Activated CD8-positive, alpha-beta memory T cell treated with anti-CD3 and anti-CD28 coated beads, Interleukin-2, amount 10 ng/mL, durations not matched to agents 7 days and 5 days (primary cell): ENCODE data around the gene HDAC10. TPM values are rescaled to one million over a fixed set of nuclear protein-coding genes. Genes with fewer than 3 reads are reported as not detected.

ENCODE experiments used
- ATAC-seq: fragments of 150-1000 bp; cut with Tn5 transposase; one replicate; pipeline ENCODE4 v1.10.0; 2021; ENCODE audit warnings: moderate library complexity
- CTCF ChIA-PET: fragments of 350-600 bp; sonication (Branson Sonifier 250); formaldehyde crosslinking; loops from one replicate; lab custom pipeline; 2021; ENCODE audit warnings: antibody characterized with exemption; lab: Charles Lee
- DNase-seq: peaks from one replicate; pipeline ENCODE4 v3.0.0-alpha.2; 2020
- H3K27ac Mint-ChIP-seq: one replicate; pipeline ENCODE4 v1.8.0; 2021; ENCODE audit warnings: mild to moderate bottlenecking, mixed read lengths
- H3K27me3 Mint-ChIP-seq: one replicate; pipeline ENCODE4 v1.8.0; 2021; ENCODE audit warnings: mixed read lengths
- H3K36me3 Mint-ChIP-seq: one replicate; pipeline ENCODE4 v1.8.0; 2021; ENCODE audit warnings: mild to moderate bottlenecking, mixed read lengths
- H3K4me1 Mint-ChIP-seq: one replicate; pipeline ENCODE4 v1.8.0; 2021; ENCODE audit warnings: mixed read lengths
- H3K4me3 Mint-ChIP-seq: one replicate; pipeline ENCODE4 v1.8.0; 2021; ENCODE audit warnings: mild to moderate bottlenecking, moderate library complexity, mixed read lengths
- H3K9me3 Mint-ChIP-seq: one replicate; pipeline ENCODE4 v1.8.0; 2022; ENCODE audit warnings: low read depth, mixed read lengths
- total RNA-seq, 2 experiments: library from RNA; stranded (reverse); gene quantifications; one replicate each; pipeline ENCODE4 v1.2.3, GENCODE V29; 2021

HDAC10 gene
- total RNA-seq, 2 experiments from 2014 or later, result 75.2 to 96.3 TPM

DNA sequence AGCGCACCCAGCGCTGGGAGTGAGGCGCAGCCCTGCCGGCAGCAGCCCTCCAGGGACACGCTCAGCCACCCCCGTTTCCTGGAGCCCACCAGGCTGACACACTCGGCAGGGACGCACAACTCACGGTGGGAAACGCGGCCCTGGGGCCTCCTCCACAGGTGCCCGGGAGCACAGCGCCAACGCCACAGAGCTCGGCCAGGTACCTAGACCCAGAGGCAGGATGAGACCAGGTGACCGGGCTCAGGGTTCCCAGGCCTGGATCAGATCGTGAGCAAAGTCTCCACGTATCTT is 24.2 kb downstream of the HDAC10 start:
- Mint-ChIP-seq H3K27ac (no peak overlapping the region), H3K36me3 (peaks cover 9% of the 10 kb centered on the region), H3K4me3 (no peak overlapping the region), H3K27me3 (no peaks in the 10 kb centered on the region), H3K9me3 (no peaks in the 10 kb centered on the region), H3K4me1 (no peaks in the 10 kb centered on the region)
- DNase-seq (no peak), ATAC-seq (no peak)
- CTCF ChIA-PET, result no interaction called here

DNA sequence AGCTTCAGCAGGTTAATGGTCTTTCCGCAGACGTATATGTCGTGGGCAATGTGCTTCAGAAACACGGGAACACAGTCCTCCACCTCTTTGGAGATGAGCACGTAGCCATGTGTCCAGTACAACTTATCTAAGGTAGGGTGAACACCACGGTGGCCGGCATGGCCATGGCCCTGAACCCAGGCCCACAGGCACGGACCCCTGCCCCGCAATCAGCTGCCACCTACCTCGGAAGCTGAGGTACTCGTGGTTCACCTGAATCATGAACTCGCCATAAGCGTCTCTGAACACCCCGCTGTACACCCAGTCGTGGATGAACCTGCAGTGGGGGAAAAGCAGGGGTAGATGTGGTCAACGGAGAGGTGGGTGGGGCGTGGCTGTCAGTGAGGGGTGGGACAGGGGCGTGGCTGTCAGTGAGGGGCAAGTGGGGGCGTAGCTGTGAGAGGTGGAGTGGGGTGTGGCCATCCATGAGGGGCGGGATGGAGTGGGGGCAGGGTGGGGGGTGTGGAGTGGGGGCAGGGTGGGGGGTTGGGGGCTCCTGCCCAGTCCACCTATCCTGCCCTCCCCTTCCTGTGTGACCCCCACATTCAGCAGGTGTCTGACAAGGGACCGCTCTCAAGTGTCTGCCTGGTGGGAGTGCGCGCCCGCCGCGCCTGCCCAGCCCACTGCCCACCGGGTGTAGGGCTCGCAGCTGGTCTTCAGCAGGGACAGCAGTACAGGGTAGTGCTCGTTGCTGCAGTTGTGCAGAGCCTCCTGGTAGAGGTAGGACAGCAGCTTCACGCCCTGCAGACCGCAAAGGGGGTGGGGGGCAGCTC is 24.8 kb downstream of the HDAC10 start:
- H3K27me3 Mint-ChIP-seq, result no peaks in the 10 kb centered on the region
- H3K27ac Mint-ChIP-seq, result no peak overlapping the region
- H3K36me3 Mint-ChIP-seq, result peaks cover 9% of the 10 kb centered on the region
- H3K4me1 Mint-ChIP-seq, result no peaks in the 10 kb centered on the region
- DNase-seq, result no peak
- CTCF ChIA-PET, result no interaction called here
- no peak overlapping the region for H3K4me3 Mint-ChIP-seq
- H3K9me3 Mint-ChIP-seq, result no peaks in the 10 kb centered on the region
- no peak for ATAC-seq

- no peak for DNase-seq
- CTCF ChIA-PET, result no interaction called here
- Mint-ChIP-seq H3K4me1 (no peaks in the 10 kb centered on the region), H3K9me3 (no peaks in the 10 kb centered on the region), H3K4me3 (no peak overlapping the region), H3K36me3 (peaks cover 15% of the 10 kb centered on the region), H3K27ac (no peak overlapping the region), H3K27me3 (no peaks in the 10 kb centered on the region)
- no peak for ATAC-seq
Observed at GRCh38 chr22:50225200-50225969, 25.7 kb downstream of the HDAC10 start.

- ATAC-seq (no peak), DNase-seq (no peak)
- Mint-ChIP-seq H3K27ac (peak overlapping the region; percentile 9), H3K9me3 (no peaks in the 10 kb centered on the region), H3K4me3 (no peak overlapping the region), H3K27me3 (no peaks in the 10 kb centered on the region), H3K36me3 (peaks cover 15% of the 10 kb centered on the region), H3K4me1 (no peaks in the 10 kb centered on the region)
- CTCF ChIA-PET, result interaction anchor here (2.0 kb wide), 1 partner anchor 17 kb away, joined by 5 read pairs; no protein-coding TSS in a partner anchor
Observed at GRCh38 chr22:50224071-50224470, 27.0 kb downstream of the HDAC10 start.

DNA sequence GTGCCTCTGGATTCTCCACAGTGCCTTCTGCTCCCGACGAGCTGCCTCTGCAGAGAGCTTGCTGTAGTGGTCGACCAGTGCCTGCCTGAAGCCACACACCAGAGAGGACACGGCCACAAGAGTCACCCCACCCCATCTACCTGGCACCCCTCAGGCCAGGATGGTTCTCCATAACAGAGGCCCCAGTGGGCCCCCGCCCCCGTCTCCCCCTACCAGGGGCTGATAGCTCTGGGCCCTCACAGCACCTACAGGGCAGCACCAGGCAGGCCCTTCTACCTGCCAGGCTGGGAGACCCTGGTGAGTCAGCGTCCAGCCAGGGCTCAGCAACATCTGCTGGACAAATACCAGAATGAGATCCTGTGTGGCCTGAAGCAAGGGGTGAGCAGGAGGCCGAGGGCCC is 28.6 kb downstream of the HDAC10 start:
- H3K27me3 Mint-ChIP-seq, result no peaks in the 10 kb centered on the region

GRCh38 chr22:50221410-50222300 is 29.4 kb downstream of the HDAC10 start:
- DNase-seq (no peak), ATAC-seq (no peak)
- no peak overlapping the region for H3K27ac Mint-ChIP-seq
- H3K4me3 Mint-ChIP-seq, result no peak overlapping the region
- H3K9me3 Mint-ChIP-seq, result no peaks in the 10 kb centered on the region
- CTCF ChIA-PET, result no interaction called here
- H3K36me3 Mint-ChIP-seq, result peaks cover 17% of the 10 kb centered on the region
- no peaks in the 10 kb centered on the region for H3K4me1 Mint-ChIP-seq
- H3K27me3 Mint-ChIP-seq, result no peaks in the 10 kb centered on the region

More for the DNA sequence above, 28.6 kb downstream of the HDAC10 start:
- no peak for ATAC-seq
- CTCF ChIA-PET, result interaction anchor here (2.0 kb wide), 1 partner anchor 19 kb away, joined by 5 read pairs; no protein-coding TSS in a partner anchor
- no peaks in the 10 kb centered on the region for H3K4me1 Mint-ChIP-seq
- H3K27ac Mint-ChIP-seq, result no peak overlapping the region
- H3K36me3 Mint-ChIP-seq, result peaks cover 16% of the 10 kb centered on the region
- H3K4me3 Mint-ChIP-seq, result no peak overlapping the region
- no peaks in the 10 kb centered on the region for H3K9me3 Mint-ChIP-seq
- no peak for DNase-seq

DNA sequence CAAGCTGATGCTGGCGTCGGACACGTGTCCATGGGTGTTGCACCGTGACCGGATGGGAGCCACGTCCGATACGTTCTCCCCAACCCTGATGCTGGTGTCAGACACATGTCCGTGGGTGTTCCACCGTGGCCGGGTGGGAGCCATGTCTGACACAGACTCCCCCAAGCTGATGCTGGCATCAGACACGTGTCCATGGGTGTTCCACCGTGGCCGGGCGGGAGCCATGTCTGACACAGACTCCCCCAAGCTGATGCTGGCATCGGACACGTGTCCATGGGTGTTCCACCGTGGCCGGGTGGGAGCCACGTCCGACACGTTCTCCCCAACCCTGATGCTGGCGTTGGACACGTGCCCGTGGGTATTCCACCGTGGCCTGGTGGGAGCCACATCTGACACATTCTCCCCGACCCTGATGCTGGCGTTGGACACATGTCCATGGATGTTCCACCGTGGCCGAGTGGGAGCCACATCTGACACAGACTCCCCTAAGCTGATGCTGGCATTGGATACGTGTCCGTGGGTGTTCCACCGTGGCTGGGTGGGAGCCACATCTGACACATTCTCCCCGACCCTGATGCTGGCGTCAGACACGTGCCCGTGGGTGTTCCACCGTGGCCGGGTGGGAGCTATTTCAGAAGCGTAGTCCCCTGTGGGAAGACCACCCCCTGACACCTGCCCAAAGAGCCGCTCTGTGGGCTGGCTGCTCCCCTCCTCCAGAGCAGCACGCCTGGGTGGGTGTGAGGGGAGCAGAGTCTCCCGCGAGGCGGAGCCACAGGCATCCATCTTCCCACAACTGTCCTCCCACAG is 30.3 kb downstream of the HDAC10 start:
- CTCF ChIA-PET, result no interaction called here
- ATAC-seq (no peak), DNase-seq (no peak)
- Mint-ChIP-seq H3K4me3 (no peak overlapping the region), H3K4me1 (no peaks in the 10 kb centered on the region), H3K27me3 (no peaks in the 10 kb centered on the region), H3K27ac (no peak overlapping the region), H3K36me3 (peaks cover 15% of the 10 kb centered on the region), H3K9me3 (no peaks in the 10 kb centered on the region)

- no peak overlapping the region for H3K4me3 Mint-ChIP-seq
Observed at GRCh38 chr22:50219800-50220602, 31.1 kb downstream of the HDAC10 start.

GRCh38 chr22:50218996-50219727 is 31.9 kb downstream of the HDAC10 start:
- H3K27me3 Mint-ChIP-seq, result no peaks in the 10 kb centered on the region
- no peak overlapping the region for H3K4me3 Mint-ChIP-seq
- ATAC-seq (no peak), DNase-seq (no peak)
- H3K36me3 Mint-ChIP-seq, result peaks cover 18% of the 10 kb centered on the region
- CTCF ChIA-PET, result no interaction called here
- no peaks in the 10 kb centered on the region for H3K4me1 Mint-ChIP-seq
- no peak overlapping the region for H3K27ac Mint-ChIP-seq
- no peaks in the 10 kb centered on the region for H3K9me3 Mint-ChIP-seq

More at GRCh38 chr22:50219800-50220602, 31.1 kb downstream of the HDAC10 start:
- H3K36me3 Mint-ChIP-seq, result peaks cover 15% of the 10 kb centered on the region
- no peaks in the 10 kb centered on the region for H3K9me3 Mint-ChIP-seq
- ATAC-seq, result no peak
- no peaks in the 10 kb centered on the region for H3K4me1 Mint-ChIP-seq
- CTCF ChIA-PET, result no interaction called here
- H3K27ac Mint-ChIP-seq, result no peak overlapping the region
- H3K27me3 Mint-ChIP-seq, result no peaks in the 10 kb centered on the region
- DNase-seq, result no peak

DNA sequence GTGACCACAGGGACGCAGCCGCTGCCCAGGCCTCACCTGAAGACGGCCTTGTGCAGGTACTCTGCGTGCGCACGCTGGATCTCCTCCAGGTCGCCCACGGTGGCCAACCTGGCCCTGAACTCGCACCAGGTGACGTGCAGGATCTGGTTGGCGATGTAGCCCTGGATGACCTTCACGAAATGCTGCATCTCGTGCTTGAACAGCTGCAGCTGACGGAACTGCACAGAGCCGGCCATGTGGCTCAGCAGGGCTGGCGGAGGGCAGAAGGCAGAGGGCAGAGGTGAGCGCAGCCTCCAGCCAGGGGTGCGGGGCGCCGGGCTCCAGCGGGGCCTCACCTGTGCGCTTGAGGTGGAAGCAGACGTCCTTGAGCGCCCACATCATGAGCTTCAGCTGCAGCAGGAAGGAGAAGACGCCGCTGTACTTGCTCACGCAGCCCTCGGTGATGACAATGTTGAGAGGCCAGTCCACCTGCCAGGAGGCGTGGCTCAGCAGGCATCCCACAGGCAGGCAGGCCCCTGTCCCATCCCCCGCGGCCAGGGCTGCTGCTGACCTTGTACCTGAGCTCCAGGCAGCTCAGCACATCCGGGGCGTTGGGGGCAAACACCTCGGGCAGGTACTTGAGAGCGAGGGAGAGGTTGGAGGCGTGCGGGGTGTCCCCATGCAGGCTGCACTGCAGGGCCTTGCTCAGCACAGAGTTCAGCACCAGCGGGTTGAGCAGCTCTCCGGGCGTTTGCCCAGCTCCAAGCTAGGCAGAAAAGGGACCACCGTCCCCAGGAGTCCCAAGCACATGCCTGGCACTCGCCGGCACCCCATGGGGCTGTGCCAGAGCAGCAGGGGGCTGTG is 32.7 kb downstream of the HDAC10 start:
- ATAC-seq (no peak), DNase-seq (no peak)
- H3K4me3 Mint-ChIP-seq, result no peak overlapping the region
- H3K4me1 Mint-ChIP-seq, result peaks cover 1% of the 10 kb centered on the region
- H3K36me3 Mint-ChIP-seq, result peaks cover 21% of the 10 kb centered on the region
- H3K9me3 Mint-ChIP-seq, result no peaks in the 10 kb centered on the region
- no peak overlapping the region for H3K27ac Mint-ChIP-seq
- CTCF ChIA-PET, result no interaction called here
- H3K27me3 Mint-ChIP-seq, result no peaks in the 10 kb centered on the region

- H3K4me3 Mint-ChIP-seq, result no peak overlapping the region
- no peak overlapping the region for H3K27ac Mint-ChIP-seq
- ATAC-seq (no peak), DNase-seq (no peak)
- no peaks in the 10 kb centered on the region for H3K9me3 Mint-ChIP-seq
- CTCF ChIA-PET, result no interaction called here
- peaks cover 25% of the 10 kb centered on the region for H3K36me3 Mint-ChIP-seq
- peaks cover 1% of the 10 kb centered on the region for H3K4me1 Mint-ChIP-seq
- no peaks in the 10 kb centered on the region for H3K27me3 Mint-ChIP-seq
Observed at GRCh38 chr22:50217543-50218152, 33.4 kb downstream of the HDAC10 start.
